K562 (cell line): ENCODE data around the gene CHMP1A. TPM values are rescaled to one million over a fixed set of nuclear protein-coding genes. Genes with fewer than 3 reads are reported as not detected.

ENCODE experiments used
- BRCA1 ChIP-seq, 2 experiments: fragments of 450-650 bp in 1 of 2; sonication (generic) in 1 of 2; formaldehyde crosslinking in 1 of 2; IDR thresholded peaks; 2 replicates each; pipeline versions ENCODE4 v1.5.0 to v1.6.1; 2017 to 2020; ENCODE audit warnings: mild to moderate bottlenecking in 1 of 2, missing genetic modification reagents in 1 of 2
- ELF4 ChIP-seq: fragments of 450-650 bp; formaldehyde crosslinking; IDR thresholded peaks from 2 replicates; pipeline ENCODE4 v1.4.0; 2022; ENCODE audit warnings: missing genetic modification characterization
- EWSR1 ChIP-seq: fragments of 450-650 bp; IDR thresholded peaks from 2 replicates; pipeline ENCODE4 v1.6.1; 2018; ENCODE audit warnings: borderline replicate concordance, mild to moderate bottlenecking, low read depth, moderate library complexity; ENCODE audit not compliant: partially characterized antibody
- KDM1A ChIP-seq, 2 experiments: fragments of 450-650 bp; IDR thresholded peaks; 2 replicates each; pipeline ENCODE4 v1.6.1; 2016; ENCODE audit warnings: mild to moderate bottlenecking in 2 of 2
- LCOR ChIP-seq: sonication (generic); formaldehyde crosslinking; IDR thresholded peaks from 2 replicates; pipeline ENCODE4 v1.8.0; 2022; ENCODE audit warnings: mild to moderate bottlenecking, missing genetic modification reagents
- PML ChIP-seq: IDR thresholded peaks from 2 replicates; pipeline ENCODE4 v1.6.1; 2012; ENCODE audit warnings: low read length, inconsistent platforms
- RCOR1 ChIP-seq, 2 experiments: IDR thresholded peaks; 2 replicates each; pipeline ENCODE4 v1.6.1; 2012; ENCODE audit warnings: low read depth in 2 of 2, low read length in 2 of 2, borderline replicate concordance in 1 of 2, improper control_type of control experiment in 1 of 2
- RNF2 ChIP-seq: sonication (generic); IDR thresholded peaks from 2 replicates; pipeline ENCODE4 v1.6.1; 2016
- ZNF239 ChIP-seq: fragments of 250-450 bp; sonication (Bioruptor Pico); IDR thresholded peaks from 2 replicates; pipeline ENCODE4 v1.4.0; 2020; ENCODE audit warnings: mild to moderate bottlenecking
- ZNF41 ChIP-seq: fragments of 250-450 bp; sonication (Bioruptor Pico); conservative IDR thresholded peaks from 2 replicates; pipeline ENCODE4 v1.4.0; 2020; ENCODE audit warnings: mild to moderate bottlenecking
- polyA plus RNA-seq, 8 experiments: library from polyadenylated mRNA; depleted of rRNA in 4 of 8; stranded (reverse) in 5 of 8; unstranded in 3 of 8; fragments of >200 nt; fragmentation: Nextera tagmentation in 2 of 8; fragmentation: Illumina TruSeq in 1 of 8; extraction: Ambion mirVana in 2 of 8; extraction: Trizol in 1 of 8; gene quantifications; 2 replicates each; pipeline versions ENCODE4 v1.2.1 to v1.2.3, GENCODE V29; 2011 to 2014; ENCODE audit warnings: inconsistent platforms in 1 of 8, missing spikeins in 1 of 8
- total RNA-seq, 7 experiments: library from RNA; depleted of rRNA in 6 of 7; stranded (reverse); fragments of >200 nt in 6 of 7; fragmentation: Illumina TruSeq in 2 of 7; extraction: Trizol in 2 of 7; gene quantifications; 2 replicates each; pipeline versions ENCODE4 v1.2.1 to v1.2.3, GENCODE V29; 2011 to 2021; ENCODE audit warnings: low replicate concordance in 1 of 7
- TF ChIP-seq, protein P1 (sequence below): sonication (generic); formaldehyde crosslinking; IDR thresholded peaks from 2 replicates; pipeline ENCODE4 v1.8.0; 2023; ENCODE audit warnings: missing genetic modification reagents, mild to moderate bottlenecking, borderline replicate concordance
- TF ChIP-seq, protein P2 (sequence below): fragments of 450-650 bp; formaldehyde crosslinking; IDR thresholded peaks from 2 replicates; pipeline ENCODE4 v1.4.0; 2020; ENCODE audit warnings: mild to moderate bottlenecking
- TF ChIP-seq, protein P3 (sequence below): conservative IDR thresholded peaks from 2 replicates; pipeline ENCODE4 v1.6.1; 2011; ENCODE audit warnings: low read depth, mild to moderate bottlenecking, low read length; ENCODE audit not compliant: control insufficient read depth

CHMP1A gene
- total and polyA plus RNA-seq, 9 of the 15 experiments (the other 6 are each of a cell fraction or from before 2014, with no cell fraction given), result 0.83 to 79.9 (median 45.2) TPM

GRCh38 chr16:89700100-89700648, 42.7 kb upstream of the CHMP1A start (continued):
- TF ChIP-seq, protein P1, sequence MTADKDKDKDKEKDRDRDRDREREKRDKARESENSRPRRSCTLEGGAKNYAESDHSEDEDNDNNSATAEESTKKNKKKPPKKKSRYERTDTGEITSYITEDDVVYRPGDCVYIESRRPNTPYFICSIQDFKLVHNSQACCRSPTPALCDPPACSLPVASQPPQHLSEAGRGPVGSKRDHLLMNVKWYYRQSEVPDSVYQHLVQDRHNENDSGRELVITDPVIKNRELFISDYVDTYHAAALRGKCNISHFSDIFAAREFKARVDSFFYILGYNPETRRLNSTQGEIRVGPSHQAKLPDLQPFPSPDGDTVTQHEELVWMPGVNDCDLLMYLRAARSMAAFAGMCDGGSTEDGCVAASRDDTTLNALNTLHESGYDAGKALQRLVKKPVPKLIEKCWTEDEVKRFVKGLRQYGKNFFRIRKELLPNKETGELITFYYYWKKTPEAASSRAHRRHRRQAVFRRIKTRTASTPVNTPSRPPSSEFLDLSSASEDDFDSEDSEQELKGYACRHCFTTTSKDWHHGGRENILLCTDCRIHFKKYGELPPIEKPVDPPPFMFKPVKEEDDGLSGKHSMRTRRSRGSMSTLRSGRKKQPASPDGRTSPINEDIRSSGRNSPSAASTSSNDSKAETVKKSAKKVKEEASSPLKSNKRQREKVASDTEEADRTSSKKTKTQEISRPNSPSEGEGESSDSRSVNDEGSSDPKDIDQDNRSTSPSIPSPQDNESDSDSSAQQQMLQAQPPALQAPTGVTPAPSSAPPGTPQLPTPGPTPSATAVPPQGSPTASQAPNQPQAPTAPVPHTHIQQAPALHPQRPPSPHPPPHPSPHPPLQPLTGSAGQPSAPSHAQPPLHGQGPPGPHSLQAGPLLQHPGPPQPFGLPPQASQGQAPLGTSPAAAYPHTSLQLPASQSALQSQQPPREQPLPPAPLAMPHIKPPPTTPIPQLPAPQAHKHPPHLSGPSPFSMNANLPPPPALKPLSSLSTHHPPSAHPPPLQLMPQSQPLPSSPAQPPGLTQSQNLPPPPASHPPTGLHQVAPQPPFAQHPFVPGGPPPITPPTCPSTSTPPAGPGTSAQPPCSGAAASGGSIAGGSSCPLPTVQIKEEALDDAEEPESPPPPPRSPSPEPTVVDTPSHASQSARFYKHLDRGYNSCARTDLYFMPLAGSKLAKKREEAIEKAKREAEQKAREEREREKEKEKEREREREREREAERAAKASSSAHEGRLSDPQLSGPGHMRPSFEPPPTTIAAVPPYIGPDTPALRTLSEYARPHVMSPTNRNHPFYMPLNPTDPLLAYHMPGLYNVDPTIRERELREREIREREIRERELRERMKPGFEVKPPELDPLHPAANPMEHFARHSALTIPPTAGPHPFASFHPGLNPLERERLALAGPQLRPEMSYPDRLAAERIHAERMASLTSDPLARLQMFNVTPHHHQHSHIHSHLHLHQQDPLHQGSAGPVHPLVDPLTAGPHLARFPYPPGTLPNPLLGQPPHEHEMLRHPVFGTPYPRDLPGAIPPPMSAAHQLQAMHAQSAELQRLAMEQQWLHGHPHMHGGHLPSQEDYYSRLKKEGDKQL (CRISPR knock-in tag), result no peak
- TF ChIP-seq ZNF41, result no peak
- TF ChIP-seq RCOR1 (IDR thresholded peaks at IDR 0.05; ENCODE audit: borderline replicate concordance in 1 of 2, low read depth in 2 of 2, low read length in 2 of 2), result peak in 1 of 2 experiments; percentile 74; a peak in 1 of 4 replicates
- TF ChIP-seq PML, result no peak
- TF ChIP-seq EWSR1, result no peak
- TF ChIP-seq ELF4 (CRISPR knock-in tag), result no peak
- TF ChIP-seq BRCA1 (IDR thresholded peaks at IDR 0.05), result no peak
- no peak for TF ChIP-seq BRCA1 (CRISPR knock-in tag; IDR thresholded peaks at IDR 0.05)
- TF ChIP-seq, protein P2, sequence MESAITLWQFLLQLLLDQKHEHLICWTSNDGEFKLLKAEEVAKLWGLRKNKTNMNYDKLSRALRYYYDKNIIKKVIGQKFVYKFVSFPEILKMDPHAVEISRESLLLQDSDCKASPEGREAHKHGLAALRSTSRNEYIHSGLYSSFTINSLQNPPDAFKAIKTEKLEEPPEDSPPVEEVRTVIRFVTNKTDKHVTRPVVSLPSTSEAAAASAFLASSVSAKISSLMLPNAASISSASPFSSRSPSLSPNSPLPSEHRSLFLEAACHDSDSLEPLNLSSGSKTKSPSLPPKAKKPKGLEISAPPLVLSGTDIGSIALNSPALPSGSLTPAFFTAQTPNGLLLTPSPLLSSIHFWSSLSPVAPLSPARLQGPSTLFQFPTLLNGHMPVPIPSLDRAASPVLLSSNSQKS (CRISPR knock-in tag), result no peak
- no peak for TF ChIP-seq LCOR (CRISPR knock-in tag)
- TF ChIP-seq, protein P3, sequence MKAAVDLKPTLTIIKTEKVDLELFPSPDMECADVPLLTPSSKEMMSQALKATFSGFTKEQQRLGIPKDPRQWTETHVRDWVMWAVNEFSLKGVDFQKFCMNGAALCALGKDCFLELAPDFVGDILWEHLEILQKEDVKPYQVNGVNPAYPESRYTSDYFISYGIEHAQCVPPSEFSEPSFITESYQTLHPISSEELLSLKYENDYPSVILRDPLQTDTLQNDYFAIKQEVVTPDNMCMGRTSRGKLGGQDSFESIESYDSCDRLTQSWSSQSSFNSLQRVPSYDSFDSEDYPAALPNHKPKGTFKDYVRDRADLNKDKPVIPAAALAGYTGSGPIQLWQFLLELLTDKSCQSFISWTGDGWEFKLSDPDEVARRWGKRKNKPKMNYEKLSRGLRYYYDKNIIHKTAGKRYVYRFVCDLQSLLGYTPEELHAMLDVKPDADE, result 0 out of 2 replicates have a peak, but pooled peaks have one; percentile 39
- no peak for TF ChIP-seq ZNF239 (CRISPR knock-in tag)
- TF ChIP-seq KDM1A (IDR thresholded peaks at IDR 0.05), result no peak
- TF ChIP-seq RNF2, result peak; percentile 45; the same call in 1 of the 2 replicates
